ENCODE measurements around the gene ATXN7.

Gene ATXN7

DNA sequence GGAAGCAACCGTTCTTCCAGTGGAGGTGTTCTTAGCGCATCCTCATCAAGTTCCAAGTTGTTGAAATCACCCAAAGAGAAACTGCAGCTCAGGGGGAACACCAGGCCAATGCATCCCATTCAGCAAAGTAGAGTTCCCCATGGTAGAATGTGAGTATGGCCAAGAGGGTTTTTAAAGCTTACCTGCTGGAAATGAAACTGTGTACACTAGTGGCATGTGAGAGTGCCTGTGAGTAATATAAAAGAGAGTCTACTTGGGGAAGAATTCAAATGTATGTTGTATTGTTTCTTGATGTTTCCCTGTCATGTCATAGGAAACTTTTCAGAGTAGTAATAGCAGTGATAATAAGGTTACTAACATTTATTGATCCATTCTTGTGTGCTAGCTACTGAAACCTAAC, 116.4 kb downstream of the ATXN7 start:
- DNase-seq (ENCODE audit: low read depth in 4 of 4, low spot score in 1 of 4) = no peak

- no peak for DNase-seq (ENCODE audit: low read depth in 4 of 4, low spot score in 1 of 4)
Observed at GRCh38 chr3:63980830-63981498, 117.3 kb downstream of the ATXN7 start.

DNA sequence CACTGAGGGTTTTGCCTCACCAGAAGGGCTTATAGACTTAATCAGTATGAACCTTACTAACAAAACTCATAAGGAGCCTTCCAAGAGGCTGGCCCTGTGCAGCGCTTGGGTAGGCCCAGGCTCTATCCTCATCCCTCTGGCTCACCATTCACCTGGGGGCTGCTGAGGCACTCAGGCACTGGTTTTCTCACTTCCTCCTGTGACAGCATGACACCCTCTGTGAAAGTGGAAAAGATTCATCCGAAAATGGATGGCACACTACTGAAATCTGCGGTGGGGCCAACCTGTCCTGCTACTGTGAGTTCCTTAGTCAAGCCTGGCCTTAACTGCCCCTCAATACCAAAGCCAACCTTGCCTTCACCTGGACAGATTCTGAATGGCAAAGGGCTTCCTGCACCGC, 118.3 kb downstream of the ATXN7 start:
- no peak for DNase-seq (ENCODE audit: low read depth in 4 of 4, low spot score in 1 of 4)

DNA sequence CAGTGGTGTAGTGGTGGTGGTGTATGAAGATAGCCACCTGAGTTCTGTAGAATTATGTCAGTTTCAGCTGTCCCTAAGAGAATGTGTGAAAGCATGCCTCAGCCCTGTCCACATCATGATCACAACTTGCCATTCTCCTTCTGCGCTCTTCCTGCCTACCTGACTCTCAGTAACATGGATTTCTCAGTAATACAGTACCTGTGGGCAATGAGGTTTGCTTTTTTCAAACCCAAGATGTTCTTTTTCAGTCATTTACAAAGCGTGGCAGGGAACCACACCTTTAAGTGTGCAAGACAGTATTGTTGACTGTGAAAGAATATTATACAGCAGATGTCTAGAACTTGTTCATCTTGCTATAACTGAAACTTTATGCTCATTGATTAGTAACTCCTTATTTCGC, 120.7 kb downstream of the ATXN7 start:
- DNase-seq (ENCODE audit: low read depth in 4 of 4, low spot score in 1 of 4) = no peak

DNA sequence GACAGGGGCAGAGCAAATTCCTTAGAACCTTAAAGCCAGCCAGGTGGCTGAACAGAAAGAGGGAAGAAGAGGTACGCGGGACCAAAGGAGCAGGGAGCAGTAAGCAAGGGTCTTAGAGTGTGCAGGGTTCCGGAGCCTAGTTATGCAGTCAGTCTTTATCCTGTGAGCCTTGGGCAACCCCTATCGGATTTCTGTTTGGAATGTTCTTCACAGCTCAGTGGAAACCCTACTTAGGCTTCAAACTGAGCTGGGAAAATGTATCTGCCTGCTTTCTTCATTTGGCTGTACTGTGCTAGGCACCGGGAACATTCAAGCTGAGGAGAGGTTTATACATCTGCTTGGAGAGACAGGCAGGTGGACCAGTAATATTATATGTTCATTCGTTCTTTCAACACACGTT, 122.5 kb downstream of the ATXN7 start:
- DNase-seq (ENCODE audit: low read depth in 4 of 4, low spot score in 1 of 4) = no peak

DNA sequence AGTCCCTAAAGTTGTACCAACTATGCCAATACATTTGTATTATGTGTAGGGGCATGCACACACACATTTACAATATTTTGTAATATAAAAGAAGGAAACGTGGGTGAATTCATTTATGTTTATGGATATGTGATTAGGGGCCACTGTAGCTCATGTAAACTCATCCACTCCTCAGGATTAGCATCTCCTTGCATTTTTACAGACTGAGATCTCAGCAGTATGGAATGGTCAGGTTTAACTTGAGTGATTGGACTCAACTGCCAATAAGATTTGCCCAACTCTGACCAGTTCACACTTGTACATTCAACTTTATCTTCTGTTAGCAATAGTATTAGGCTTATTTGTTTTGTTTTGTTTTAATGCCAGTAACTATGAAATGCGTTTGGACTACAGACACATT, 123.2 kb downstream of the ATXN7 start:
- DNase-seq (ENCODE audit: low read depth in 4 of 4, low spot score in 1 of 4) = no peak

DNA sequence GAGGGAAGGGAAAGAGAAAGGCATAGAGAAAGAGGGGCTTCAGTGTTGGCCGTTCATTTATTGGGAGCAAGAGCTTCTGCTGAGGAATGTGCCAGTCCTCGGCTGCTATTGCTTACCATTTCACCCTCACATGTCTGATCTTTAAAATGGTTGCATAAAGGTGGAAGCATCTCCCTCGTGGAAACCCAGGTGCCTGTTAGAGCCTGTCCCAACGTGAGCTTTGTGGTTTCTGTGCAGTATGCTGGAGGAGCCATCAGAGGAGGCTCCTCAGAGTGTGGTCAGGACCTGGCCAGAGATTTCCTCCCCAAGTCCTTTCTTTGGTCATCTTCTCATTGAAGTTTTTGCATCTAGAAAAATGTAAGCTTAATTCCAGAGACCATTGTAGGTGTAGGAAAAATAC, 125.3 kb downstream of the ATXN7 start:
- DNase-seq (ENCODE audit: low read depth in 4 of 4, low spot score in 1 of 4) = no peak

- DNase-seq (ENCODE audit: low read depth in 4 of 4, low spot score in 1 of 4) = no peak
Observed at GRCh38 chr3:63990204-63990603, 126.5 kb downstream of the ATXN7 start.

GRCh38 chr3:63990733-63991132, 127.1 kb downstream of the ATXN7 start:
- no peak for DNase-seq (ENCODE audit: low read depth in 4 of 4, low spot score in 1 of 4)

GRCh38 chr3:63991666-63992065, 128.0 kb downstream of the ATXN7 start:
- no peak for DNase-seq (ENCODE audit: low read depth in 4 of 4, low spot score in 1 of 4)

DNA sequence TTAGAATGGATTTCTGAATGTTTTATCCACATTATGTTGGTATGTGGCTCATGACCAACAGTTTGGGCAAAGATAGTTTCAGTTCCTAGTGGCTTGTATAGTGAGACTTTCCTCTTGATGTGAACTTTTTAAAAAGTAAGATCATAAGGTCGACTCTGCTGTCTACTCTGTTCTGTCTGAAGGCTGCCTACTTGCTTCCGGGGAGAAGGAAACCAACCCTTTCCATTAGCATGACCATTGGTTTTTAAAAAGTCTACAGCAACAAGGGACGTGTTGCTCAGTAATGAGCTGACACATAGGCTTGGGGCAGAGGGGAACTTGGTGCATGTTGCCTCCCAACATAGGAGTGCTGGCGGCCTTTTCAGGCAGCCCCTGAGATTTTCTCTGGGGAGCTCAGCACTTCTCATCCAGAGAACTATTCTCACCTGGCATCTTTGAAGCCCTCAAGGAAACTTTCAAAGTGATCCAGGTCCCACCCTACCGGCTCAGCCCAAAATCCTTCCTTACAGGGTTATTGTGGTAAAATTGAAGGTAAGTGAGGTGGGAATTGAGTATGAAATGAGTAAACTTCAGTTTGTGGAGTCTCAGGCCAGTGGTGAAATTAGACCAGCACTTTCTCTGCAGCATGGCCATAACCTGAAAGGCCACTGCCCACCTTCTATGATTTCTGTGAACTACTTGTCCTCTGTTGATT, 129.0 kb downstream of the ATXN7 start:
- DNase-seq (ENCODE audit: low read depth in 4 of 4, low spot score in 1 of 4) = no peak

DNA sequence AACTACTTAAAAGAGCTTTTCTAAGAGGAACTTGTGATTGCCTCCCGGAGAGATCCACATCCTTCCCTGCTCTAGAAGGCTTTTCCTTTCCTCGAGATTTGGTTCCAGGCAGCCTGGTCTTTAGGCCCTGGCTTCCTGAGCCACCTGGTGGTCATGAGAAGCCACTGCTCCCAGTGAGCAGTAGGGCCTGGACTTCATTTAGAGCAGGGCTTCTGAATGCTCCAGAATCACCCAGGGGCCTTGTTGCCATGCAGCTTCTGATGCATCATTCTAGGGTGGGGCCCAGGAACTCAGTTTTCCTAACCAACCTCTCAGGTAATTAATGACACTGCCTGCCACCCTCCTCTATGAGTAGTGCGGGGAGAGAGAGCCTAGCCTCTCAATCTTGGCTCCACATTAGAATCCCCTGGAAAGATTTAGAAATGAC, 130.0 kb downstream of the ATXN7 start:
- DNase-seq (ENCODE audit: low read depth in 4 of 4, low spot score in 1 of 4) = peak in 3 of 4 experiments; percentile 16 to 25 (median 17)

DNA sequence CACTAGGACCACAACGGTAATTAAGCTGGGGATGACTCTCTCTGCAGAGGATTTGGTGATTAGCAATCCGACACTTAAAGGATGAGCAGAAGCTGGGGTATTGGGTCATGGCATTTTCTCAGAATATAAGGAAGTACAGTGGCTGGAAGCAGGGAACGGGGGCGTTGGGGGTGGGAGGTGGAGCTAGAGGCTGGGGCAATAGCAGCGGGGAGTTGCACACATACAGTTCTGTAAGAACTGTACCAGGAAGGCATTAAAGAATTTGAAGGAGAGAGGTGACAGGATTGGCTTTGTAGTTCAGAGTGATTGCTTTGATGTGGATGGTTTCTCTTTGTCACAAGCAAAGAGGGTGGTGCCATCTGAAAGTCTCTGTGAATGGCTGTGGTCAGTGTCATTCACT, 131.4 kb downstream of the ATXN7 start:
- no peak for DNase-seq (ENCODE audit: low read depth in 4 of 4, low spot score in 1 of 4)

DNA sequence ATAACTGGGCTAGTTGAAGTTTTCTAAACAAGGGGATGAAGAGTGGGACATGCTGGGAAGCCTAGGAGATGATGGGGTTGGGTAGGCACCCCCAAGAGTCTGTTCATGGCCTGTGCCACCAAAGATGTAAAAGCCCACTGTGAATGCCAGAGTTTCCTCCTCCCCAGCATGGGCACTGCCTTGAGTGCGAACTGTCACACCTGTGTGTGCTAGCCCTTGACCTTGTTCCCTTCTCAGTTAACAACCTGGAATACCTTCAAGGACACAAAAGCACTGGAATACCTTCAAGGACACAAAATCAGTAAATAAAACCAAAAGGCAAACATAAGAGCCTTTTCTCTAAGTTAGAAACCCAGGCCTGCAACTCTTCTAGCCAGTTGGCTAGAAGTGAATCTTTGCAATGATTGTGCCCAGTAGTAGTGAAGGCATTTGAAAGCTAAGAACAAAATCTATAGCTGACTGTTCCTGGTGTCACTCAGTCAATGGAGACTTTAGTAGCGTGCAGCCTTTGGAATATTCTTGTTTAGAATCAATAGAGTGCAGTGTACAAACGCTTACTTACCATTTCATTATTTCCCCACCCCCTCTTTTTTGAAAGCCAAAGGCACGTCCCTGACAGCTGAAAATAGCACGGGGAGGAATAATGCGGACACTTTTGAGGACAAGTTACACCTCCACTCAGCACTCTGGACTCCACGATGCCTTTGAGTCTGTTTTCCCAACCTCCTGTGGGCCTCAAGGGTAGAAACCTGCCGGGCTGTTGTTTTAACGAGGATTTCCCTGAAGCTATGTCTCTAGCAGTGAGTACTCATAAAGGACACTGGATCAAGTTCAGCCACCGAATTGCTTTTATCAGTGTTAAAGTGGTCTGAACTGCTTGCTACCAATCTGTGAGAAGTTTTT, 135.4 kb downstream of the ATXN7 start:
- DNase-seq (ENCODE audit: low read depth in 4 of 4, low spot score in 1 of 4) = no peak

DNA sequence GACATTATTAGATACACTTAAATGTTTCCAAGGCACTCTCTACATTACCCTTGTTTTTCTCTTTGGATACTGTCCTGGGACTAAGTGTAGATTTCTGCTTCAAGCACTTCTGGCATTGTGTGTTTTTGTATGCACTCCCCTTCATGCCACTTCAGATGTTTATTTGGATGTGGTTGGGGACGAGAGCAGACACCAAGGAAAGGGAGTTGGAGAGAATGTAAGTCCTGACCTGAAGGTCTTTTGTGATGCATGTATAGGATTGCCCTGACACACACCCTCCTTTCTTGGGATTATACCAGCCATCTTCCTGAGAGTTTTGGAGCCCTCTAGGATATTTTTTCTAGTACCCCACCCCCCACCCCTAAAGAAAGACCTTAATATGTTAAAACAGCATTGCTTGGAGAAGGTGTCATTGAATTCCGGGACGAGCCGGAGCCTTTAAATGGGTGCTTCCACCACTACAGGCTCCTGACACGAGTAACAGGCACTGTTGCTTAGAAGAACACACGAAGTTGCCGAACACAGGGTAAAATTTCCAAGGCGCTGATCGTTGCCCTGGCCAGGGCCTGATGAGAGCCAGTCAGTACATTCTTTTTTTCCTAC, 136.9 kb downstream of the ATXN7 start:
- DNase-seq (ENCODE audit: low read depth in 4 of 4, low spot score in 1 of 4) = no peak

DNA sequence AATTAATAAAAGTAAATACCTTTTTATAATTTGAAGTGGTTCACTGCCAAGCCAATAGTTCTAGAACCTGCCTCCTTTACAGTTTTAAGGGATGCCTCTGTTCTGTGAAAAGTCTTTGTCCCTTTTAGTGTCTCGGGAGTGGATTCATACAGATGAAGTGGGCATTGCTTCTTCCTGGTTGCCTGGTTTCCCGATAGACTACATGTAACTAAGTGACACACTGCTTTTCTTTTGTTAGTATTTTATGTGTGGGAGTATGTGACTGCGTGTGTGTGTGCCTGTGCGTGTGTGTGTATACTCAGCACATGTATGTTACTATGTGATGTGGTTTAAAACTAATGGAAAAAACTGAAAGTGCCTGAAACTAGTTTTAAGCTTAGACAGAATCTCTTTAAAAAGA, 138.6 kb downstream of the ATXN7 start:
- no peak for DNase-seq (ENCODE audit: low read depth in 4 of 4, low spot score in 1 of 4)

DNA sequence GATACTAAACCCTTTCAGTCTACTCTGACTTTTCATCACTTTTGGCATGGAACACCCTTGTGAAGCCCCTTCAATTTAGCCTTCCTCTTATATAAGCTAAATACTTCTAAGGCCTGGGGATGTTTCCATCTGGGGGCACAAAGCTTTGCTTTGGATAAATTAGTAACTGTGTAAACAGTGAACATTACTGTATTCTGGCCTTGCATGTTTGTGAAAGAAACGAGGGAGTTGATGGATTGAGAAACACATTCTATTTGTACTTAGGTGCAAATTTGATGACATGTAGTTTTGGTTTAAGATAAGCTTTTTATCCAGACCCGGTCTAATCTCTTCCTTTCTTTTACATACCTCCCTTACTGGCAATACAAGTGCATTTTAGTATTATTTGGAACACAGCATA, 139.9 kb downstream of the ATXN7 start:
- no peak for DNase-seq (ENCODE audit: low read depth in 4 of 4, low spot score in 1 of 4)

- DNase-seq (ENCODE audit: low read depth in 4 of 4, low spot score in 1 of 4) = no peak
Observed at GRCh38 chr3:64008017-64008416, 144.3 kb downstream of the ATXN7 start.

GRCh38 chr3:64008487-64009351, 145.1 kb downstream of the ATXN7 start:
- no peak for DNase-seq (ENCODE audit: low read depth in 4 of 4, low spot score in 1 of 4)

DNA sequence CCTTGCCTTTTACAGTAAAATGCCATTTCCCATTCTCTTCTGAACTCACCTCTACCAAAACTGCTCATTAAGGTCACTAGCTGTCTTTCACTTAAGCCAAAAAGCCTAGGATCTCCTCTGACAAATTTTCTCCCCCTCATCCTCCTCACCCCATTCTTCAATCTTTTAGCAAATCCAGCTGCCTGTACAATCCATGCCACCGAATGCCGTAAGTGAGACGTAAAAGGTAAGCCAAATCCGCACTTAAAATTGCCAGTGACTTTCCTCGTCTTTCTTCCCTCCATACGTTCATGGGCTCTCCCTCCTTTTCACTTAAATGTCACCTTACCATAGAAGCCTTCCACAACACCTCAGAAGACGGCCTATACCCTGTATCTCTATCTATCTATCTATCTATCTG, 145.9 kb downstream of the ATXN7 start:
- DNase-seq (ENCODE audit: low read depth in 4 of 4, low spot score in 1 of 4) = no peak

- DNase-seq (ENCODE audit: low read depth in 4 of 4, low spot score in 1 of 4) = no peak
Observed at GRCh38 chr3:64010199-64010598, 146.5 kb downstream of the ATXN7 start.
